K562 (cell line): ENCODE data around the gene GTF2A2. TPM values are rescaled to one million over a fixed set of nuclear protein-coding genes. Genes with fewer than 3 reads are reported as not detected.

ENCODE experiments used
- ATAC-seq: fragments of 200-7000 bp; cut with Tn5 transposase; 3 replicates; pipeline ENCODE4 v1.9.1; 2020; ENCODE audit warnings: moderate library complexity
- BruUV-seq: library from RNA; stranded (reverse); fragments of 400-500 nt; replicated peaks from 2 replicates; lab custom pipeline; 2021; lab: Mats Ljungman, UMichigan
- CTCF ChIA-PET: fragments of 300-600 bp; formaldehyde crosslinking; extraction: SDS; loops from one replicate; lab custom pipeline; 2021; ENCODE audit warnings: low intra/inter-chr PET ratio; lab: Yijun Ruan, JAX
- POLR2A ChIA-PET: fragments of 300-600, 350-650 bp; sonication (Branson Sonifier 250); formaldehyde crosslinking; extraction: SDS; loops from one replicate; lab custom pipeline; 2021; ENCODE audit warnings: antibody characterized with exemption, inconsistent platforms; lab: Yijun Ruan, JAX
- DNase-seq, 4 experiments: peaks; one replicate each; pipeline versions ENCODE4 v3.0.0 to v3.0.0-alpha.2; 2011 to 2018; ENCODE audit warnings: low spot score in 3 of 4, mixed read lengths in 3 of 4; ENCODE audit errors: extremely low read depth in 1 of 4
- FAIRE-seq: peaks from 2 replicates; lab custom pipeline; 2011; peaks lifted over from hg19 to GRCh38; lab: Jason Lieb, UNC
- H2AFZ ChIP-seq: 2 replicates; pipeline ENCODE4 v1.6.0; 2011; ENCODE audit warnings: low read depth, low read length, control low read depth, inconsistent platforms
- H3K27ac ChIP-seq: fragments of 200-600 bp; 3 replicates; pipeline ENCODE4 v1.8.0; 2011; ENCODE audit warnings: low read depth, mild to moderate bottlenecking, control low read depth, inconsistent platforms, low read length, moderate library complexity, mixed read lengths; ENCODE audit errors: extremely low read depth
- H3K27me3 ChIP-seq, 2 experiments: fragments of 300-600 bp in 1 of 2; 2 replicates in 1 of 2; 3 replicates in 1 of 2; pipeline versions ENCODE4 v1.6.0 to v1.8.0; 2011; ENCODE audit warnings: inconsistent platforms in 2 of 2, low read length in 2 of 2, mild to moderate bottlenecking in 1 of 2, mixed read lengths in 1 of 2, moderate library complexity in 1 of 2; ENCODE audit not compliant: control insufficient read depth in 2 of 2, insufficient read depth in 2 of 2
- H3K36me3 ChIP-seq: fragments of 300-600 bp; 3 replicates; pipeline ENCODE4 v1.8.0; 2011; ENCODE audit warnings: mild to moderate bottlenecking, low read length, inconsistent platforms; ENCODE audit not compliant: control insufficient read depth, insufficient read depth
- H3K4me1 ChIP-seq, 2 experiments: fragments of 200-600 bp in 1 of 2; replicated peaks in 1 of 2; 2 replicates in 1 of 2; 3 replicates in 1 of 2; pipeline versions ENCODE4 v1.5.1 to v1.8.0; 2011; ENCODE audit warnings: inconsistent platforms in 2 of 2, low read length in 2 of 2, mild to moderate bottlenecking in 1 of 2, mixed read lengths in 1 of 2, moderate library complexity in 1 of 2; ENCODE audit not compliant: control insufficient read depth in 2 of 2, insufficient read depth in 2 of 2
- H3K4me2 ChIP-seq: 2 replicates; pipeline ENCODE4 v1.6.1; 2011; ENCODE audit warnings: low read length, control low read depth, inconsistent platforms, mixed read lengths; ENCODE audit not compliant: insufficient read depth
- H3K4me3 ChIP-seq: fragments of 200-600 bp; sonication (generic), shearing (Covaris generic); 2 replicates; pipeline ENCODE4 v1.5.1; 2016; ENCODE audit warnings: control low read depth, inconsistent platforms
- H3K79me2 ChIP-seq: fragments of 200-600 bp; 3 replicates; pipeline ENCODE4 v1.8.0; 2011; ENCODE audit warnings: low read length, inconsistent platforms; ENCODE audit not compliant: control insufficient read depth, insufficient read depth
- H3K9ac ChIP-seq, 2 experiments: 2 replicates each; pipeline versions ENCODE4 v1.6.0 to v1.6.1; 2011; ENCODE audit warnings: low read depth in 2 of 2, low read length in 2 of 2, control low read depth in 1 of 2, inconsistent platforms in 1 of 2, mild to moderate bottlenecking in 1 of 2, mixed read lengths in 1 of 2; ENCODE audit not compliant: insufficient read depth in 1 of 2
- H3K9me1 ChIP-seq: one replicate; pipeline ENCODE4 v1.6.0; 2011; ENCODE audit warnings: inconsistent platforms, mild to moderate bottlenecking, low read length, moderate library complexity; ENCODE audit not compliant: control insufficient read depth, insufficient read depth
- H3K9me3 ChIP-seq: replicated peaks from 2 replicates; pipeline ENCODE4 v1.5.1; 2011; ENCODE audit warnings: low read depth, low read length, inconsistent platforms; ENCODE audit not compliant: control insufficient read depth, insufficient read depth
- H4K20me1 ChIP-seq: replicated peaks from 2 replicates; pipeline ENCODE4 v1.6.1; 2011; ENCODE audit warnings: low read length, inconsistent platforms, mixed read lengths; ENCODE audit not compliant: control insufficient read depth, insufficient read depth
- ARID1B ChIP-seq: fragments of 450-650 bp; IDR thresholded peaks from 2 replicates; pipeline ENCODE4 v1.6.1; 2016; ENCODE audit warnings: antibody characterized with exemption, mild to moderate bottlenecking, inconsistent platforms
- HMG20A ChIP-seq: fragments of 450-650 bp; formaldehyde crosslinking; conservative IDR thresholded peaks from 2 replicates; pipeline ENCODE4 v1.4.0; 2020; ENCODE audit warnings: mild to moderate bottlenecking, mixed read lengths
- HSF4 ChIP-seq: fragments of 250-450 bp; sonication (Bioruptor Pico); IDR thresholded peaks from 2 replicates; pipeline ENCODE4 v2.1.2; 2022; ENCODE audit warnings: mild to moderate bottlenecking, moderate library complexity, borderline replicate concordance
- MTF1 ChIP-seq: fragments of 250-450 bp; sonication (Bioruptor Pico); IDR thresholded peaks from 2 replicates; pipeline ENCODE4 v1.9.0; 2021; ENCODE audit warnings: moderate library complexity, mild to moderate bottlenecking, inconsistent platforms, borderline replicate concordance
- NCOA6 ChIP-seq: fragments of 450-650 bp; IDR thresholded peaks from 2 replicates; pipeline ENCODE4 v1.6.1; 2017; ENCODE audit warnings: mild to moderate bottlenecking
- NR2C1 ChIP-seq, 2 experiments: fragments of 450-650 bp; IDR thresholded peaks; 2 replicates each; pipeline ENCODE4 v1.6.1; 2017; ENCODE audit warnings: mild to moderate bottlenecking in 2 of 2, antibody characterized with exemption in 1 of 2, inconsistent platforms in 1 of 2, missing compliant biosample characterization in 1 of 2, missing genetic modification characterization in 1 of 2
- OTX1 ChIP-seq: fragments of 450-650 bp; formaldehyde crosslinking; IDR thresholded peaks from 2 replicates; pipeline ENCODE4 v1.4.0; 2022; ENCODE audit warnings: mild to moderate bottlenecking
- POLR2A ChIP-seq: fragments of 450-650 bp; conservative IDR thresholded peaks from 2 replicates; pipeline ENCODE4 v1.6.1; 2016
- RFX7 ChIP-seq: fragments of 250-450 bp; sonication (Bioruptor Pico); IDR thresholded peaks from 2 replicates; pipeline ENCODE4 v1.5.1; 2021; ENCODE audit warnings: mild to moderate bottlenecking
- SMARCB1 ChIP-seq: IDR thresholded peaks from 2 replicates; pipeline ENCODE4 v1.6.1; 2011; ENCODE audit warnings: improper control_type of control experiment, low read depth; ENCODE audit not compliant: insufficient read length
- SNIP1 ChIP-seq: fragments of 450-650 bp; IDR thresholded peaks from 2 replicates; pipeline ENCODE4 v1.7.1; 2017; ENCODE audit warnings: low read depth, mild to moderate bottlenecking
- STAG1 ChIP-seq: sonication (generic); formaldehyde crosslinking; IDR thresholded peaks from 2 replicates; pipeline ENCODE4 v1.5.0; 2020; ENCODE audit warnings: missing genetic modification reagents, borderline replicate concordance
- TAF1 ChIP-seq: IDR thresholded peaks from 2 replicates; pipeline ENCODE4 v1.6.1; 2011; ENCODE audit warnings: mild to moderate bottlenecking, low read length, moderate library complexity; ENCODE audit not compliant: insufficient read depth, control insufficient read depth, severe bottlenecking; ENCODE audit errors: extremely low read depth
- TCF7L2 ChIP-seq: fragments of 150-350 bp; IDR thresholded peaks from 2 replicates; pipeline ENCODE4 v1.6.1; 2016; ENCODE audit warnings: low read depth, mild to moderate bottlenecking, low read length, moderate library complexity
- TEAD2 ChIP-seq: fragments of 450-650 bp; IDR thresholded peaks from 2 replicates; pipeline ENCODE4 v1.6.1; 2016; ENCODE audit warnings: missing genetic modification characterization, control low read depth, missing compliant biosample characterization
- ZNF12 ChIP-seq: sonication (generic); formaldehyde crosslinking; IDR thresholded peaks from 2 replicates; pipeline ENCODE4 v1.4.0; 2020; ENCODE audit warnings: mild to moderate bottlenecking, missing genetic modification reagents
- ZNF444 ChIP-seq: fragments of 250-450 bp; sonication (Bioruptor Pico); IDR thresholded peaks from 2 replicates; pipeline ENCODE4 v1.4.0; 2020; ENCODE audit warnings: mild to moderate bottlenecking, moderate library complexity
- WGBS: fragments of 100-300 bp; shearing (Covaris generic); methylation state at CpG from one replicate; pipeline ENCODE4 v1.1.6; 2016; ENCODE audit warnings: low coverage, mixed read lengths; ENCODE audit not compliant: insufficient coverage; ENCODE audit errors: missing lambda C conversion rate; 5-methylcytosine and 5-hydroxymethylcytosine counted together
- in situ Hi-C: fragments of 300-500 bp; cut with MboI; formaldehyde crosslinking; loops from 4 replicates; pipeline ENCODE4 v1.15.0; 2018; ENCODE audit warnings: inconsistent platforms, mixed read lengths
- intact Hi-C: fragments of 100-400 bp; cut with micrococcal nuclease; formaldehyde crosslinking; loops from 2 replicates; pipeline ENCODE4 v1.14.2; 2022
- polyA plus RNA-seq, 8 experiments: library from polyadenylated mRNA; depleted of rRNA in 4 of 8; stranded (reverse) in 5 of 8; unstranded in 3 of 8; fragments of >200 nt; fragmentation: Nextera tagmentation in 2 of 8; fragmentation: Illumina TruSeq in 1 of 8; extraction: Ambion mirVana in 2 of 8; extraction: Trizol in 1 of 8; gene quantifications; 2 replicates each; pipeline versions ENCODE4 v1.2.1 to v1.2.3, GENCODE V29; 2011 to 2014; ENCODE audit warnings: inconsistent platforms in 1 of 8, missing spikeins in 1 of 8
- total RNA-seq, 7 experiments: library from RNA; depleted of rRNA in 6 of 7; stranded (reverse); fragments of >200 nt in 6 of 7; fragmentation: Illumina TruSeq in 2 of 7; extraction: Trizol in 2 of 7; gene quantifications; 2 replicates each; pipeline versions ENCODE4 v1.2.1 to v1.2.3, GENCODE V29; 2011 to 2021; ENCODE audit warnings: low replicate concordance in 1 of 7
- TF ChIP-seq, protein P1 (sequence below): sonication (generic); formaldehyde crosslinking; IDR thresholded peaks from 2 replicates; pipeline ENCODE4 v1.8.0; 2022; ENCODE audit warnings: missing genetic modification reagents, mild to moderate bottlenecking, borderline replicate concordance
- TF ChIP-seq, protein P2 (sequence below): sonication (generic); formaldehyde crosslinking; IDR thresholded peaks from 2 replicates; pipeline ENCODE4 v1.8.0; 2022; ENCODE audit warnings: mild to moderate bottlenecking, missing genetic modification reagents
- TF ChIP-seq, protein P3 (sequence below): fragments of 250-450 bp; sonication (Bioruptor Pico); IDR thresholded peaks from 2 replicates; pipeline ENCODE4 v1.8.0; 2021; ENCODE audit warnings: moderate library complexity, mild to moderate bottlenecking, inconsistent platforms

GTF2A2 gene
- total and polyA plus RNA-seq, 9 of the 15 experiments (the other 6 are each of a cell fraction or from before 2014, with no cell fraction given) = 128 to 656 (median 172) TPM

DNA sequence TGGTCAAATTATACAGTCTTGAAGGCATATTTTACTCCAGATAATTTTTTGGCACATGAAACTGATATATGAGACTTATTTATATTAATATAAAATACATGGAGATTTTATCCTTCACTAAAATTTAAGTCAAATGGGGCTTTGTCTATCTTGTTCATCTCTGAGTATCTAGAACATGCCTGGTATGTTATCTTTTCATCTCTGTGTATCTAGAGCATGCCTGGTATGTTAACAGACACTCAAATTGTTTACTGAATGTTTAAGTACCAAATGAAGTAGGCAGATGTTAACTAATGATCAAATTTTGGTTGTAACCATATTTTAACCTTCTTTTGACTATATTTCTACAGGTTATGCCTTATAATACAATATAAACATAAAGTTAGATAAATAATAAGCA, 7.7 kb downstream of the GTF2A2 start (continued):
- TF ChIP-seq, protein P1, sequence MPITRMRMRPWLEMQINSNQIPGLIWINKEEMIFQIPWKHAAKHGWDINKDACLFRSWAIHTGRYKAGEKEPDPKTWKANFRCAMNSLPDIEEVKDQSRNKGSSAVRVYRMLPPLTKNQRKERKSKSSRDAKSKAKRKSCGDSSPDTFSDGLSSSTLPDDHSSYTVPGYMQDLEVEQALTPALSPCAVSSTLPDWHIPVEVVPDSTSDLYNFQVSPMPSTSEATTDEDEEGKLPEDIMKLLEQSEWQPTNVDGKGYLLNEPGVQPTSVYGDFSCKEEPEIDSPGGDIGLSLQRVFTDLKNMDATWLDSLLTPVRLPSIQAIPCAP (CRISPR knock-in tag) = no peak
- no peak for TF ChIP-seq NR2C1 (IDR thresholded peaks at IDR 0.05)
- no peak for TF ChIP-seq NR2C1 (tag; IDR thresholded peaks at IDR 0.05)

DNA sequence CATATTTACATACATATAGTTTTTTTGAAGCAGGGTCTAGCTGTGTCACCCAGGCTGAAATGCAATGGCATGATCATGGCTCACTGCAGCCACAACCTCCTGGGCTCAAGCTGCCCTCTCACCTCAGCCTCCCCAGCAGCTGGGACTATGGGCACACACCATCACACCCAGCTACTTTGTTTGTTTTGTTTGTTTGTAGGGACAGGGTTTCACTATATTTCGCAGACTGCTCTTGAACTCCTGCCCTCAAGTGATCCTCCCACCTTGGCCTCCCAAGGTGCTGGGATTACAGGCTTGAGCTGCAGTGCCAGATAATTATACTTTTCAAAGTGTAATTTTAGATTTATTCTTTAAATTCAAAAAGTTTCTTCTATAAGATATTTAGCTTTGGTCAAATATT, 10.2 kb downstream of the GTF2A2 start:
- intact Hi-C loops = no loop called here
- ATAC-seq (no peak), DNase-seq (no peak), FAIRE-seq (no peak)
- H3K4me1 ChIP-seq = no peaks in the 10 kb centered on the region
- peaks cover 72% of the 10 kb centered on the region for H3K36me3 ChIP-seq
- H3K27me3 ChIP-seq = no peaks in the 10 kb centered on the region
- H2AFZ ChIP-seq = no peak overlapping the region
- H3K9me1 ChIP-seq = no peaks in the 10 kb centered on the region
- no peaks in the 10 kb centered on the region for H3K9me3 ChIP-seq
- POLR2A ChIA-PET = interaction anchor here (4.5 kb wide), 1 partner anchor 11 kb away, joined by 19 read pairs; the partner anchor contains the start of gene GTF2A2
- 89% methylated on average over 1 of the region's 1 CpG for WGBS
- H3K4me3 ChIP-seq = no peak overlapping the region
- in situ Hi-C loops = no loop called here
- peaks cover 10% of the 10 kb centered on the region for H3K79me2 ChIP-seq
- BruUV-seq = no TSS peak
- no peaks in the 10 kb centered on the region for H4K20me1 ChIP-seq
- no peak overlapping the region for H3K27ac ChIP-seq
- no peak overlapping the region for H3K9ac ChIP-seq
- no peak overlapping the region for H3K4me2 ChIP-seq
- TF ChIP-seq HMG20A (CRISPR knock-in tag) (no peak), NCOA6 (no peak), RFX7 (CRISPR knock-in tag) (no peak), TAF1 (no peak), SNIP1 (no peak), TCF7L2 (no peak), ZNF12 (CRISPR knock-in tag) (no peak), ARID1B (no peak), OTX1 (CRISPR knock-in tag) (no peak), TEAD2 (tag) (no peak), HSF4 (CRISPR knock-in tag) (no peak), STAG1 (CRISPR knock-in tag) (no peak), SMARCB1 (no peak), ZNF444 (CRISPR knock-in tag) (no peak), POLR2A (no peak), MTF1 (CRISPR knock-in tag) (no peak)
- TF ChIP-seq, protein P2, sequence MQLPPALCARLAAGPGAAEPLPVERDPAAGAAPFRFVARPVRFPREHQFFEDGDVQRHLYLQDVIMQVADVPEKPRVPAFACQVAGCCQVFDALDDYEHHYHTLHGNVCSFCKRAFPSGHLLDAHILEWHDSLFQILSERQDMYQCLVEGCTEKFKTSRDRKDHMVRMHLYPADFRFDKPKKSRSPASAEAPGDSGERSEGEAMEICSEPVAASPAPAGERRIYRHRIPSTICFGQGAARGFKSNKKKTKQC (CRISPR knock-in tag) = no peak
- TF ChIP-seq, protein P3, sequence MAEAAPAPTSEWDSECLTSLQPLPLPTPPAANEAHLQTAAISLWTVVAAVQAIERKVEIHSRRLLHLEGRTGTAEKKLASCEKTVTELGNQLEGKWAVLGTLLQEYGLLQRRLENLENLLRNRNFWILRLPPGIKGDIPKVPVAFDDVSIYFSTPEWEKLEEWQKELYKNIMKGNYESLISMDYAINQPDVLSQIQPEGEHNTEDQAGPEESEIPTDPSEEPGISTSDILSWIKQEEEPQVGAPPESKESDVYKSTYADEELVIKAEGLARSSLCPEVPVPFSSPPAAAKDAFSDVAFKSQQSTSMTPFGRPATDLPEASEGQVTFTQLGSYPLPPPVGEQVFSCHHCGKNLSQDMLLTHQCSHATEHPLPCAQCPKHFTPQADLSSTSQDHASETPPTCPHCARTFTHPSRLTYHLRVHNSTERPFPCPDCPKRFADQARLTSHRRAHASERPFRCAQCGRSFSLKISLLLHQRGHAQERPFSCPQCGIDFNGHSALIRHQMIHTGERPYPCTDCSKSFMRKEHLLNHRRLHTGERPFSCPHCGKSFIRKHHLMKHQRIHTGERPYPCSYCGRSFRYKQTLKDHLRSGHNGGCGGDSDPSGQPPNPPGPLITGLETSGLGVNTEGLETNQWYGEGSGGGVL (CRISPR knock-in tag) = no peak
- CTCF ChIA-PET = no interaction called here
